GM20000 (cell line): Measurements from ENCODE around the gene ZNF692.

Experiments
- DNase-seq: peaks from one replicate; pipeline ENCODE4 v3.0.0; 2012; ENCODE audit warnings: low spot score
- TF ChIP-seq, protein P1 (sequence below): IDR thresholded peaks from 2 replicates; pipeline ENCODE4 v1.5.1; 2012; ENCODE audit warnings: mild to moderate bottlenecking, control low read depth; ENCODE audit errors: extremely low read depth, missing control alignments

ZNF692 gene

DNA sequence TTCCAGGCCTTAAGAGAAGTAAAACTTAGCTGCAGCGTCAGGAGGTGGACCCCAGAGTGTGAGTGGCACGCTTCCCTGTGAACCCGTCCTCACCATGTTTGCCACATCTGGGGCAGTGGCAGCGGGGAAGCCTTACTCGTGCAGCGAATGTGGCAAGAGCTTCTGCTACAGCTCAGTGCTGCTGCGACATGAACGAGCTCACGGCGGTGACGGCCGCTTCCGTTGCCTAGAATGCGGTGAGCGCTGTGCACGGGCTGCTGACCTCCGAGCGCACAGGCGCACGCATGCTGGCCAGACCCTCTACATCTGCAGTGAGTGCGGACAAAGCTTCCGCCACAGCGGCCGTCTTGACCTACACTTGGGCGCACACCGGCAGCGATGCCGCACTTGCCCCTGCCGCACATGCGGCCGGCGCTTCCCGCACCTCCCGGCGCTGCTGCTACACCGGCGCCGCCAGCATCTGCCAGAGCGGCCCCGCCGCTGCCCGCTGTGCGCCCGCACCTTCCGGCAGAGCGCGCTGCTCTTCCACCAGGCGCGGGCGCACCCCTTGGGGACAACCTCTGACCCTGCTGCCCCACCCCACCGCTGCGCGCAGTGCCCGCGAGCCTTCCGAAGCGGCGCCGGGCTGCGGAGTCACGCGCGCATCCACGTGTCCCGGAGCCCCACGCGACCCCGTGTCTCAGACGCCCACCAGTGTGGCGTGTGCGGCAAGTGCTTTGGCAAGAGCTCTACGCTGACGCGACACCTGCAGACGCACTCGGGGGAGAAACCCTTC is 11.5 kb downstream of the ZNF692 start:
- DNase-seq, result no peak
- TF ChIP-seq, protein P1, sequence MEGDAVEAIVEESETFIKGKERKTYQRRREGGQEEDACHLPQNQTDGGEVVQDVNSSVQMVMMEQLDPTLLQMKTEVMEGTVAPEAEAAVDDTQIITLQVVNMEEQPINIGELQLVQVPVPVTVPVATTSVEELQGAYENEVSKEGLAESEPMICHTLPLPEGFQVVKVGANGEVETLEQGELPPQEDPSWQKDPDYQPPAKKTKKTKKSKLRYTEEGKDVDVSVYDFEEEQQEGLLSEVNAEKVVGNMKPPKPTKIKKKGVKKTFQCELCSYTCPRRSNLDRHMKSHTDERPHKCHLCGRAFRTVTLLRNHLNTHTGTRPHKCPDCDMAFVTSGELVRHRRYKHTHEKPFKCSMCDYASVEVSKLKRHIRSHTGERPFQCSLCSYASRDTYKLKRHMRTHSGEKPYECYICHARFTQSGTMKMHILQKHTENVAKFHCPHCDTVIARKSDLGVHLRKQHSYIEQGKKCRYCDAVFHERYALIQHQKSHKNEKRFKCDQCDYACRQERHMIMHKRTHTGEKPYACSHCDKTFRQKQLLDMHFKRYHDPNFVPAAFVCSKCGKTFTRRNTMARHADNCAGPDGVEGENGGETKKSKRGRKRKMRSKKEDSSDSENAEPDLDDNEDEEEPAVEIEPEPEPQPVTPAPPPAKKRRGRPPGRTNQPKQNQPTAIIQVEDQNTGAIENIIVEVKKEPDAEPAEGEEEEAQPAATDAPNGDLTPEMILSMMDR, result no peak

DNA sequence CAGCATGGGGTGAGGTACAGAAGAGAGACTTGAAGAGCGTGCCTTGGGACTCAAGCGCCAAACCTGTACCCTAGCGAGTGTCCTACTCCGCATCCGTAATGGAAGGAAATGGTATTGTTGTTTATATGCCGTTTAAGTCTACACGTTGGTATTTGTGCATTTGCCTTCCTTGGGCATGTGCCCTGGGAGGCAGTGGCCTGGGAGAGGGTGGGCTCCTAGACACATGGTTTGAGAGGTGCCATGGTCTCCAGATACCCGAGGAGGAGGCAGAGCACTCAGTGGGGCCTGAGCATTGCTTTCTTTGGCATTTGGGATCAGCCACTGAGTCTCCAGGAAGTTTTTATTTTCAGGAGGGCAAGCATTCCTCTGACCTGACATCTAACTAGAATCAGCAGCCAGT is 14.4 kb downstream of the ZNF692 start:
- no peak for DNase-seq
- TF ChIP-seq, protein P1, result no peak

DNA sequence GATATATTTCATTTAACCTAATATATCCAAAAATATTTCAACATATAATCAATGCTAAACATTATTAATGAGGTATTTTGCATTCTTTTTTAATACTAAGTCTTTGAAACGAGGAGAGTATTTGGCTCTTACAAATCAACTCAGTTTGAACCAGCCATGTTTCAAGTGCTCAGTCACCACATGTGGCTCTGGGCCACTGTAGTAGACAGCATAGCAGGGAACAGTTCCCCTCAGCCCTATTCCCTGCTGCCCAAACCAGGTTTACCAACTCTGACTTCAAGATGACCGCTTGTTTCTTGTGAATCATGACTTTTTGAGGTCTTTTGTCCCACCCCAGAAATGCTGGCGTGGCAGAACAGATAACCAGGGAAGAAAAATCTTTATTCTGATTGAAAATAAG is 15.2 kb downstream of the ZNF692 start:
- TF ChIP-seq, protein P1, result no peak
- DNase-seq, result no peak

DNA sequence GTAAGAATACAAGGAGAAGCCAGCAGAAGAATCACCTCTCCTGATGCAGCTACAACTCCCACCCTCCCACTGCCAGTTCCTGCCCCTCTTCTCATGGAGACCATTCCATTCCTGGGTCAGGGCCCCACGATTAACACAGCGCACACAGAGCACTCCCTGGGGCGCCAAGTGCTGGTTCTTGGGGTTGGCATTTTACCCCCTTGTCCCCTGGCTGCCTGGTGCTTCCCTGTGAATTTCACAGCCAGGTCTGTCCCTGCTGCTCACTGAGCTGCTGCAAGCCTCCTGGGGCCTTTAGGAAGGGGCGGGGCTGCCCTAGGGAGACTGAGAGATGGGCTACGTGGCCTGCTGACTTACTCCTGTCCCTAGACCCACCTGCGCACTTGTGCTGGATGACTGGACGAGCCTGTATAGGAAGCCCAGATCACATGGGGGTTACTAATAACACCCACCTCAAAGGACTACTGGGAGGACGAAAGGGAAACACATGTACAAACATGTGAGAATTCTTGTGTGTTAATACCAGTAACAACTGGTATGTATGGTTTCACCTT is 16.0 kb downstream of the ZNF692 start:
- TF ChIP-seq, protein P1, result no peak
- DNase-seq, result peak; percentile 50

DNA sequence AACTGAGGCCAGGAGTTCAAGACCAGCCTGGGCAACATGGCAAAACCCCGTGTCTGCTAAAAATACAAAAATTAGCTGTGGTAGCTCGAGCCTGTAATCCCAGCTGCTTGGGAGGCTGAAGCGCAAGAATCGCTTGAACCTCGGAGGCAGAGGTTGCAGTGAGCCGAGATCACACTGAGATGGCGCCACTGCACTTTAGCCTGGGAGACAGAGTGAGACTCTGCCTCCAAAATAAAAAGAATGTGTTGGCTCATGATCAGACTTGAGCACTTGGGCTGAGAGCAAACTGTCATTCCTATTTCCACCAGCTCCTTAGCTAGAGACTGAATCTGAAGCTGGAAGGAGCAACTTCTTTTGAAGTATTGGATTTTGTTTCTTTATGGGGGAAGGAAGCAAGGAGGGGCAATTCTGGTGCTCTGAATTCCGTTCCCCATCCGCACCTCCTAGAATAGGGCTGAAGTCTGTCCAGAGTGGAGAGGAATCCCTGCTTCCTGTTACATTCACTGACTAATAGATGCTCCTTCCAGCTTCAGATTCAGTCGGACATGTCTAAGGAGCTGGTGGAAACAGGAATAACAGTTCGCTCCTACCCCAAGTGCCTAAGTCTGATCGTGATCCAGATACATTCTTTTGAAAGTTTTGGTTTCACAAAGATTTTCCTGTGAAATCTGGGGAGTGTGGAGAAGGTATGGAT is 17.0 kb downstream of the ZNF692 start:
- no peak for DNase-seq

DNA sequence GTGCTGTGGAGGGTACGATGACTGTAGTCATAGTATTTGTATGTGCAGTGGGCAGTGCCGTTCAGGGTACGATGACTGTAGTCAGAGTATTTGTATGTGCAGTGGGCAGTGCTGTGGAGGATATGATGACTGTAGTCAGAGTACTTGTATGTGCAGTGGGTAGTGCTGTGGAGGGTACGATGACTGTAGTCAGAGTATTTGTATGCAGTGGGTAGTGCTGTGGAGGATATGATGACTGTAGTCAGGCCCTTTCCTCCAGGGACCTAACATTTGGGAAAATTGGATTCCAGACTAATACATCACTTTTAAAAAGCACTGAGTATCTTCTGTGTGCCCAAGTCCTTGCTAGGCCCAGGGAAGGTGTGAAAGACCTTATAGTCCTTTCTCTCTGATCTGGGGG is 17.9 kb downstream of the ZNF692 start:
- DNase-seq, result no peak
- TF ChIP-seq, protein P1, result no peak

More for the DNA sequence above, 17.0 kb downstream of the ZNF692 start:
- TF ChIP-seq, protein P1, result peak; percentile 16

DNA sequence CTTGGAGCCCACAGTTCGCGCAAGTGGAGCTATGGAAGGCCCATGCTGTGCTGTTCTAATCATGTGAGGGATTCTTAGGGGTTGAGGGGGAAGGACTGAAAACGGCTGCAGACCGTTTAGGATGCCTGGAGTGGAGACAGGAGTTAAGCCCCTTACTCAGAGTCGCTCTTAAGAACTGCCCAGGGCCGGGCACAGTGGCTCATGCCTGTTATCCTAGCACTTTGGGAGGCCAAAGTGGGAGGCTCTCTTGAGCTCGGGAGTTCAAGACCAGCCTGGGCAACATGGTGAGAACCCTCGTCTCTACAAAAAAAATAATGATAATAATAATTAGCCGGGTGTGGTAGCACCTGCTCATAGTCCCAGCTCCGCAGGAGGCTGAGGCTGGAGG is 19.7 kb downstream of the ZNF692 start:
- TF ChIP-seq, protein P1, result no peak
- DNase-seq, result no peak
